HPDE6-E6E7 (cell line): Measurements from ENCODE around the gene GPRIN2.
A peak's percentile ranks its signal among the peaks of the same experiment; 100 is the strongest.
"Not testable (repeated sequence)": the region's sequence is repeated elsewhere in the genome, so short reads cannot be mapped to it uniquely, and the experiment has no call there.

Source experiments
- DNase-seq: peaks from one replicate; pipeline ENCODE4 v3.0.0; 2011; ENCODE audit warnings: missing footprints; ENCODE audit errors: extremely low spot score

Gene GPRIN2

DNA sequence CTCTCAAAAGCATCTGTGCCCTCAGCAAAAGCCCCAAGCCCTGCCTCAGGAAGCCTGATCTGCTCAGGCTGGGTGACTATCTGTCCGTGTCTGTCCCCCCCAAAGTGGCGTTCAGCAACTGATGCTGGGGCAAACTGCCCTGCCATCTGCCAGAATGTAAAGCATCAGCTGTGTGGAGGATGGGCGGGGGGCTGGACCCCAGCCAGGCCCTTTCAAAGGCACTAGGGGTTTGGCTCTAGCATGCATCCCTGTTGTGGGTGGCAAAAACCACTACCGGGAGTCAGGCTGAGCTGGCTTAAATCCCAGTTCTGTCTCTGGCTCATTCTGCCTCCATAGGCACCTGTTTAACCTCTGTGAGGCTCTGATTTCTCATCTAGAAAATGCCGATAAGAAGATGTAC, 35.5 kb downstream of the GPRIN2 start:
- no peak for DNase-seq

DNA sequence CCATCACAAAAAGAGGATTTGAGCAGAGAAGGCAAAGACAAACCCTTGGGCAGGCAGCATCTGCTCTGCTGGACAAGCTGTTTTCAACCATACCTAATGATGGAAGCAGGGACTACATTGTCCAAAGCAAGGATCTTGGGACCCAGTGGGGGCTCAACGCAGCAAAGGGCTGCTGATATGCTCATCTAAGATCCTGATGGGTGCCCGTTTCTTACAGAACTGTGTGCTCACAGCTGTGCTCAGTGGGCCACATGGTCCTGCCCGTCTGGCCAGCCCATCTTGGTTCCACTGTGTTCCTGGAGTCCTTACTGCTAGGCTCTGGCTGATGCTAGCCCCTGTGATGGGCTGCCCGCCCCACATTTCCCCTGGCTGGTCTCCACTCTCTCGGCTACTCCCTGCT, 36.1 kb downstream of the GPRIN2 start:
- DNase-seq, result no peak

DNA sequence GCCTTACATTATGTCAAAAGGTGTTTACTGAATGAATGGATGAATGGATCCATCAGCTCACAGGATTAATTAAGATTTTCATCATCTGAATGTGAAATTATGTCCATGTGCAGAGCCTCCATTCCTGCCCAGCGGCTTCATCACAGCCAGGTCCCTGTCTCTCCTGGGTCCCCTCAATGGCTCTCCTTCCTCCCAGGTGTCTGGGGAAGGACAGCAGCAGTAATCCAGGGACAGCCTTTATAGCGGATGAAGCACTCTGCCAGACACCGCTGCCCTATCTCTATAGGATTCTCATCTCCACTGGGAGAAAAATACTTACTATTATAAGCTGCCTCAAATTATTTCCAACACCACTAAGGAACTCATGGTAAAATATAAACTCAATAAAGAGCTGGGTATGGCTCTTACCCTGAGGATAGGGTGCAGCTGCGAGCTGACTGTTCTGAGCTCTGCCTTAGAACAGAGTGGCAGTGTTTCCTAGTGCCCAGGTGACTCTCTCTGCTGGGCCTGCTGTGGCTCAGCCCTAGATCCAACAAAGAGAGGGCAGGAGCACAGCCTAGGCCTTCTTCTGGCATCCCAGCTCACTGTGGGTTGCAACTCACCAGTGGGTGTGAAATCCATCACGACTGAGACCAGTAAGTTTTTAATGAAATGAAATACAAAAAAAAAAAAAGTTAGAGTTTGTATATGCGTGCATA, 38.3 kb downstream of the GPRIN2 start:
- no peak for DNase-seq

DNA sequence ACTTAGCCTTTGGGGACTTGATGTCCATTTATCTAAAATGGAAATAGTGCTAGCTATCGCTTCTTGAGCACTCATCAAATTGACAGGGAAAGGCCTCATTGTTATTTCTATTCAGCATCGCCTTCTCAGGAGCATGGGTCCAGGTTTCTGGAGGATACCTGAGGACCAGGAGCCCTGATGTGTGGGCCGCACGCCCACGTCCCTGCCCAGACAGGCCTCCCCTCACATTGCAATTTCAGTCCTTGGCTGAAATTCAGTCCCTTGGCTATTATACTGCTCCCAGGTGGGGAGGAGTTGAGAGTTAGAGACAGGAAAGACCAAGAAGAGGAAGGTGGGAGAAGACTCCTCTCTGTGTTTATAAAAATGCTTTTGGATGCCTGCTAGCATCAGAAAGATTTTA, 38.9 kb downstream of the GPRIN2 start:
- no peak for DNase-seq

DNA sequence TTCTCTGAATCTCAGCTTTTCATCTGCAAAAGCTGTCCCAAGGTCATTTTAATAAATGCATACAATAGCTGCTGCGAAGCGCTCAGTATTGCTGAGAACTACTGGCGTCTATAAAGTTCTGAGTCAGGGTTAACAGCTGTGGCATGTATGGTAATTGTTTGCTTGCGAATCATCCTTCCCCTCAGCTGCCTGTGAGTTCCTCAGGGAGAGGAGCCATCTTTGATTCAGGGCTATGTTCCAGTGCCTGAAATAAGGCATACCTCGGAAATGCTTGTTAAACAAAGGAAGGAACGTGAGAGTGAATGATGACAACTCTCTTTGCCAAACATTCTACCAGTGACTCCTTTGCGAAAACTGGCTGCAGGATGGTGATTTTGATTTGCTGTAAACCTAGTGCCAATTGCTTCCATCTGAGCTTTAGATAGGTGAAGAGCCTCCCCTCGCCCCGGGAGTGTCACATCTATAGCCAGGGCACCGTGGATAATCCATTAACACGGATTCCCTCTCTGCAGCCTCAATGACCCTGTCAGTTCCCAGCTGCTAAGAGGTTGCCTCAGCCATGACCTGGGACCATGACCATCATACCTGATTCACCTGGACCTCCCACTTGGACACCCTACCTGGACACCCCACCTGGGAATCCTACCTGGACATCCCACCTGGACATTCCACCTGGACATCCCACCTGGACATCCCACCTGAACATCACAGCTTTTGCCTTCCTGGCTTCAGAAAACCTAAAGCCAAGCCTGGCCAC, 39.6 kb downstream of the GPRIN2 start:
- DNase-seq, result peak; percentile 83

DNA sequence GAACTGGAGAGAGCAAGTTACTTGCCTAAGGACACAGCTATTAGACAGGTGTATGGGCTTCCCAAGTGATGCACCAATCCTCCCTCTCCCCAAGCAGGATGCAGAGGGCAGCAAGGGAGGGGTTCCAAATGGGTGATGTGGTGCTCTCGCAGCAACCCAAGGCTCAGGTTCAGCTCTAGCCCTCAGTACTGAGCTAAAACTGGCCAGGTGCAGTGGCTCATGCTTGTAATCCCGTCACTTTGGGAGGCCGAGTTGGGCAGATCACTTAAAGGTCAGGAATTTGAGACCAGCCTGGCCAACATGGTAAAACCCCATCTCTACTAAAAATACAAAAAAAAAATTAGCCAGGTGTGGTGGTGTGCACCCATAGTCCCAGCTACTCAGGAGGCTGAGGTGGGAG, 40.7 kb downstream of the GPRIN2 start:
- DNase-seq, result no peak

DNA sequence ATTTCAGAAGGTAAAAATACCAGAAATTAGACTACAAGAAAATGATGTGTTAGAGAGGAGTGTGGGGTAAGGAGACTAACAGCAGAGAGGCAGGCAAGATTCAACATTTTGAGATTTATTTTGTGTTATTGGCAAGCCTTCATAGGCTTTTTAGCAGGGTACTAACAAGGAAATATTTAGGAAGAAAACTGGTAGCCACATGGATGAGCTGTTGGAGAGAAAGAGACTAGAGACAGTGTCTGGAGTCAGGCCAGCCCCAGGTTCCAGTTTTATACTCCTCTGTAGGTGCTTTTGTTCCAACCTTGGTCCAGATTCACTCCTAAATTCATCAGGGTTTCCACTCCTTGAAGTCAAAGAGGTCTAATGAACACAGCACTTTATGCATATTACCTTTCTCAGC, 41.1 kb downstream of the GPRIN2 start:
- DNase-seq, result no peak

DNA sequence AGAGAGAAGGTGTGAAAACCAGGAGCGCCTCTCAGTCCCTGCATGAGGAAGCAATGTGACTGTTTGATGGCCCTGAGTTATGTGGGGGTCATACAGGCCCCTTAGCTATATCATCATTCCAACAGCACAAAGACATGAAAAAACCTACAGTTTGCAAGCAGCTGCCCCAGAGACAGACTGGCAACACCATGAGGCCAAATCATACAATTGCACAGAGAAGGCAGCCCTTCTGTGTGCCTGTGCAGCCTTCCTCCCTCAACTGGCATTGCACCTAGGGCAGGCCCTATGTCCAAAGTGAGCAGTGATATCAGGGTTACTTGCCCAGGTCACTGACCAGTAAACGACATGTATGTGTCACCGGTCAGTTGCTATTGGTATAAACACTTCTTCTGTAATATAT, 41.6 kb downstream of the GPRIN2 start:
- DNase-seq, result no peak

DNA sequence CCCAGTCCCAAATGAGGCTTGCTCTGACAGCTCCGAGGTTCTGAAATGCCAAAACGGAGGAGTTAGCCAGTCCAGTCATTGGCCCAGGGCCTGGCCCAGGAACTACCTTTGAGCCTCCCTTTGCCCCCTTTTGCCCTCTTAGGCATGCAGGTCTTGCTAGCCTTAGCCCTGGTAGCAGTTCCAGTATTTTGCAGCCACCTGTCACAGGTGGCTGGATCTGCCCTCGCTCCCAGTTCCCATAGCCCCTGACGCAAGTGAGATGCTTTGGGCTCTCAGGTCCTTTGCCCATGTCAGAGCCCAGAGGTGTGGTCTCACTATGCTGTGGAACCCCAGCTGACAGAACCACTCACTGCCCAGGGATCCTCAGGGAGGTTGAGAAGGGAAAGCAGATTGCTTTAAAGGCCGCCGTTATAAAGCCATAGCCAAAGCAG, 42.0 kb downstream of the GPRIN2 start:
- DNase-seq, result no peak

DNA sequence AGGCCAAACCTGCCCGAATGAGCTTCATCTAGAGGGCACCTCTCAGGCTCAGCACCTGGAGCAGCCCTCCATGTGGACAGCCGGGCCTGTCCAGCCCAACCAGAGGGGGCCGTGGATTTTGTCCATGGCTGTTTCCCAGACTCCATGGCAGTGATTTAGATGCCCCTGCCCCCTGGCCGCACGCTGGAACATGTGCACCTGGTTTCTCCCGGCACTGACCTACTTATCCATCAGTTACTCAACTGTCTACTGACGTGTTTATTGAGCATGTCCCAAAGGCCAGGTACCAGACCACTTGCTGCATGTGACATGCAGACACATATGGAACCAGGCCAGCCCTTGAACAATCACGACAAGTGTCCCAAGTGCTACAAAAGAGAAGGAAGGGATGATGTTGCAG, 43.1 kb downstream of the GPRIN2 start:
- DNase-seq, result not testable (repeated sequence)

DNA sequence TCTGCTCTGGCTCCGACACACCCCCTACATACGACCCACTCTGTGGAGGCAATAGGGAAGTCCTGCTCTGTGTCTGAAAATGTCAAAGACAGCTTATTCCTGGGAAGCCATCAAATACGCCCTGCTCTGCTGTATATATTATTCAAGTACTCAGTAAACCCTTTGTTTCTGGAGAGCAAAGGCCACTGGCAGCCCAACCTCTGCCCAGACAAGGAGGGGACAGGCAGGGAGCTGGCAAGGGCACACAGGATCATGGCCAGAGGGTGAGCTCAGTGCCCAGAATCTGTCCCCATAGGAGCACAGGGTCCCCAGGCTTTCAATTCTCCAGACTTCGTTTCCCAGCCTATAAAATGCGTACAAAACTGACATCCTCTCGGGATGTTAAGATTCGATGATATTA, 43.7 kb downstream of the GPRIN2 start:
- not testable (repeated sequence) for DNase-seq

DNA sequence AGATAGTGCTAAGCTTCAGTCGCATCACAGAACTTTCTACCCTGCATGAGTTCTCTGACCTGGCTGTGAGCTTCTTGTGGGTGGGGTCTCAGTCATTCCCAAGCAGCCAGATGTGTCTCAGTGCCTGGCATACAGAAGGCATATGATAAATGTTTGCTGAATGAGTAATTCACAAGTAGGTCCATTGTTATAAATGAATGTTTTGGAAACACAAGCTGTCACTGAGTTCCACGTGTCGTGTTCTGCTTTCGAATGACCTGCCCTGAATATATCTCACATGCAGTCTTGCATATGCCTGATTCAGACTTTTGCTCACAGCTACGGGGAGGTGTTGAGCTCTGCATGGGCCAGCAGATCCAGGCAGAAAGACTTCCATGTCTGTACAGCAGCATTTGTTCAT, 44.5 kb downstream of the GPRIN2 start:
- not testable (repeated sequence) for DNase-seq
